Measurements from ENCODE around the gene IFFO2.

GRCh38 chr1:18955131-18955440 lies 1.4 kb downstream of the IFFO2 start:
- TF ChIP-seq CTCF (conservative IDR thresholded peaks at IDR 0.05; ENCODE audit: low read length), result no peak
- no peak for TF ChIP-seq EZH2phosphoT487 (IDR thresholded peaks at IDR 0.05; ENCODE audit: borderline replicate concordance)

All from Loucy (cell line).